Natural killer cell (primary cell): ENCODE data around the gene PDE4B. TPM values are rescaled to one million over a fixed set of nuclear protein-coding genes. Genes with fewer than 3 reads are reported as not detected.

ENCODE experiments used
- ATAC-seq, 3 donors: fragments of 150-1000 bp in 2 of 3; fragments of 200-7000 bp in 1 of 3; cut with Tn5 transposase; 1 replicate in 1 of 3; 2 replicates in 2 of 3; pipeline ENCODE4 v1.10.0; 2021; ENCODE audit warnings: mild to moderate bottlenecking in 2 of 3, moderate library complexity in 2 of 3
- DNase-seq, 2 donors: peaks; one replicate each; pipeline versions ENCODE4 v3.0.0 to v3.0.0-alpha.2; 2013 to 2021; ENCODE audit warnings: mixed read lengths in 1 of 2
- H3K27ac ChIP-seq: one replicate; pipeline ENCODE4 v1.5.1; 2013; ENCODE audit warnings: mild to moderate bottlenecking, low read length
- H3K27me3 ChIP-seq: one replicate; pipeline ENCODE4 v1.6.1; 2013; ENCODE audit warnings: low read length; ENCODE audit not compliant: control insufficient read depth, insufficient read depth
- H3K36me3 ChIP-seq: one replicate; pipeline ENCODE4 v1.6.1; 2013; ENCODE audit warnings: low read length; ENCODE audit not compliant: control insufficient read depth, insufficient read depth
- H3K4me1 ChIP-seq: one replicate; pipeline ENCODE4 v1.6.1; 2013; ENCODE audit warnings: low read length; ENCODE audit not compliant: control insufficient read depth, insufficient read depth
- H3K4me3 ChIP-seq: one replicate; pipeline ENCODE4 v1.5.1; 2013; ENCODE audit warnings: low read length
- H3K9me3 ChIP-seq: one replicate; pipeline ENCODE4 v1.6.1; 2013; ENCODE audit warnings: low read length; ENCODE audit not compliant: control insufficient read depth, insufficient read depth
- H3K27ac Mint-ChIP-seq, 2 donors: one replicate each; pipeline ENCODE4 v1.8.0; 2022; ENCODE audit warnings: mild to moderate bottlenecking in 2 of 2, mixed read lengths in 2 of 2, moderate library complexity in 1 of 2
- H3K27me3 Mint-ChIP-seq, 2 donors: one replicate each; pipeline ENCODE4 v1.8.0; 2022; ENCODE audit warnings: low read depth in 2 of 2, mixed read lengths in 2 of 2
- H3K36me3 Mint-ChIP-seq: one replicate; pipeline ENCODE4 v1.8.0; 2022; ENCODE audit warnings: mixed read lengths
- H3K4me1 Mint-ChIP-seq, 2 donors: one replicate each; pipeline ENCODE4 v1.8.0; 2022; ENCODE audit warnings: mixed read lengths in 2 of 2
- H3K4me3 Mint-ChIP-seq: one replicate; pipeline ENCODE4 v1.8.0; 2022; ENCODE audit warnings: mild to moderate bottlenecking, moderate library complexity, mixed read lengths
- H3K9me3 Mint-ChIP-seq, 2 donors: one replicate each; pipeline ENCODE4 v1.8.0; 2022; ENCODE audit warnings: mixed read lengths in 2 of 2
- WGBS: methylation state at CpG from one replicate; pipeline ENCODE4 v1.1.7; 2013; ENCODE audit warnings: missing lambda C conversion rate; ENCODE audit not compliant: insufficient coverage; 5-methylcytosine and 5-hydroxymethylcytosine counted together
- intact Hi-C: fragments of 100-400 bp; cut with micrococcal nuclease; formaldehyde crosslinking; loops from one replicate; pipeline ENCODE4 v1.14.2; 2022
- total RNA-seq, 4 donors: library from RNA; stranded (reverse); fragments of 120-200 nt in 1 of 4; gene quantifications; one replicate each; pipeline versions ENCODE4 v1.2.3 to v1.2.4, GENCODE V29; 2013 to 2022
- TF ChIP-seq, protein P1 (sequence below): fragments of 200-600 bp; IDR thresholded peaks from one replicate; pipeline ENCODE4 v1.8.0; 2022; ENCODE audit warnings: antibody characterized with exemption

Gene PDE4B
- total RNA-seq, 3 donors from 2014 or later (not counting 1 experiment from before 2014, with no cell fraction given) = 18.0 to 42.4 (median 25.5) TPM

DNA sequence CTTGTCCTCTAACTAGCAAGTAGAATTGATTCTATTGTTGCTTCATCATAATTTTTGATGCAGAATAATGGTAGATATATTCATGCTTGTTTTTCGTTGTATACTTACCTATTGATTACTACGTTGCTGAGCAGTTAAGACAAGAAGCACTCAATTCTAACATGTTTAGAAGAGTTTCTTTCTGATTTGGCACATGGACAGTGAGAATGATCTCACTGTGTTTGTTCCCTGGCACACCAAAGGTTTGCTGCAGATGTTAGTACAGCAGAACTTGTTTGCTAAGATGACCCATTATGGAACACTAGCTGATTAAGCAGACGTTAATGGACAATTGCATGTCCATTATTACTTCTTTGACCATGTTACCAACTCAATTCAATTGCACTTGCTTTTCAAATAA is 556.5 kb downstream of the PDE4B start:
- Mint-ChIP-seq H3K4me1 (peaks cover 39 to 58% of the 10 kb centered on the region in 2 donors), H3K36me3 (no peaks in the 10 kb centered on the region), H3K27ac (peak overlapping the region in 1 of 2 donors; percentile 86), H3K4me3 (no peak overlapping the region), H3K27me3 (no peaks in the 10 kb centered on the region), H3K9me3 (peaks cover 0 to 2% of the 10 kb centered on the region in 2 donors)
- 76% methylated on average over 3 of the region's 3 CpGs for WGBS
- ATAC-seq (no peak), DNase-seq (no peak)
- Histone ChIP-seq H3K36me3 (no peaks in the 10 kb centered on the region), H3K9me3 (no peaks in the 10 kb centered on the region), H3K27ac (peak overlapping the region; percentile 92), H3K4me1 (peaks cover 23% of the 10 kb centered on the region), H3K27me3 (no peaks in the 10 kb centered on the region), H3K4me3 (no peak overlapping the region)
- intact Hi-C loops = no loop called here
- TF ChIP-seq, protein P1, sequence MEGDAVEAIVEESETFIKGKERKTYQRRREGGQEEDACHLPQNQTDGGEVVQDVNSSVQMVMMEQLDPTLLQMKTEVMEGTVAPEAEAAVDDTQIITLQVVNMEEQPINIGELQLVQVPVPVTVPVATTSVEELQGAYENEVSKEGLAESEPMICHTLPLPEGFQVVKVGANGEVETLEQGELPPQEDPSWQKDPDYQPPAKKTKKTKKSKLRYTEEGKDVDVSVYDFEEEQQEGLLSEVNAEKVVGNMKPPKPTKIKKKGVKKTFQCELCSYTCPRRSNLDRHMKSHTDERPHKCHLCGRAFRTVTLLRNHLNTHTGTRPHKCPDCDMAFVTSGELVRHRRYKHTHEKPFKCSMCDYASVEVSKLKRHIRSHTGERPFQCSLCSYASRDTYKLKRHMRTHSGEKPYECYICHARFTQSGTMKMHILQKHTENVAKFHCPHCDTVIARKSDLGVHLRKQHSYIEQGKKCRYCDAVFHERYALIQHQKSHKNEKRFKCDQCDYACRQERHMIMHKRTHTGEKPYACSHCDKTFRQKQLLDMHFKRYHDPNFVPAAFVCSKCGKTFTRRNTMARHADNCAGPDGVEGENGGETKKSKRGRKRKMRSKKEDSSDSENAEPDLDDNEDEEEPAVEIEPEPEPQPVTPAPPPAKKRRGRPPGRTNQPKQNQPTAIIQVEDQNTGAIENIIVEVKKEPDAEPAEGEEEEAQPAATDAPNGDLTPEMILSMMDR = no peak

DNA sequence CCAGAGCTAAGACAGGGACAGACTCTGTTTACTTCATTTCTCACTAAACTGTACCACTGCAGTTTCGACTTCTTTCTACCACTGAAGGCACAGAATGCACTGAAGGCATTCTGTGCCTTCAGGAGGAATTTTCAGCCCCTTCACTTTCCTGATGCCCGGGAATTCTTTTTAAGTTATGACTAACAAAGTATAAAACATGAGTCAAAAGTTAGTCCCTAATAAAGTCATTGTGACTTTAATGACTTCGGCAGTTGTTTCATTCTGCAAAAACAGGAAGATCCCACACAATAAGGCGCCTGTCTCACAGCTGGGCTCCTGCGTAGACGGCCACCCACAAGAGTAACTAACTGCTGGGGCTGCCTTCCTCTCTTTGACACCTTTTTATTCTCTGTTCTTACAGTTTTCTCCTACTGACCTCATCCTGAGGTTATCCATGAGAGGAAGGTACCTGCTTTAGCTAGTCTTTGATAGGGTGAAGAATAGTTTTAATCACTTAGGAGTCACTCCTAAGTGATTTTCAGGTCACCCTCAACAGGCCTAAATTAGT is 557.4 kb downstream of the PDE4B start:
- 7% methylated on average over 6 of the region's 6 CpGs for WGBS
- intact Hi-C loops = loop anchor here (2.0 to 10.0 kb wide), 3 partner anchors 17 to 95 kb away; no protein-coding TSS in a partner anchor
- H3K9me3 ChIP-seq = no peaks in the 10 kb centered on the region
- peaks cover 0 to 2% of the 10 kb centered on the region in 2 donors for H3K9me3 Mint-ChIP-seq
- no peak overlapping the region for H3K4me3 ChIP-seq
- H3K36me3 ChIP-seq = no peaks in the 10 kb centered on the region
- peak overlapping the region; percentile 76 for H3K4me3 Mint-ChIP-seq
- peaks cover 39 to 56% of the 10 kb centered on the region in 2 donors for H3K4me1 Mint-ChIP-seq
- H3K27me3 ChIP-seq = no peaks in the 10 kb centered on the region
- no peaks in the 10 kb centered on the region for H3K27me3 Mint-ChIP-seq
- peak overlapping the region; percentile 92 for H3K27ac ChIP-seq
- DNase-seq (peak in 1 of 2 donors; percentile 84), ATAC-seq (peak; percentile 63 to 86 (median 82))
- TF ChIP-seq, protein P1 = no peak
- peak overlapping the region; percentile 86 for H3K27ac Mint-ChIP-seq
- peaks cover 23% of the 10 kb centered on the region for H3K4me1 ChIP-seq
- H3K36me3 Mint-ChIP-seq = no peaks in the 10 kb centered on the region

DNA sequence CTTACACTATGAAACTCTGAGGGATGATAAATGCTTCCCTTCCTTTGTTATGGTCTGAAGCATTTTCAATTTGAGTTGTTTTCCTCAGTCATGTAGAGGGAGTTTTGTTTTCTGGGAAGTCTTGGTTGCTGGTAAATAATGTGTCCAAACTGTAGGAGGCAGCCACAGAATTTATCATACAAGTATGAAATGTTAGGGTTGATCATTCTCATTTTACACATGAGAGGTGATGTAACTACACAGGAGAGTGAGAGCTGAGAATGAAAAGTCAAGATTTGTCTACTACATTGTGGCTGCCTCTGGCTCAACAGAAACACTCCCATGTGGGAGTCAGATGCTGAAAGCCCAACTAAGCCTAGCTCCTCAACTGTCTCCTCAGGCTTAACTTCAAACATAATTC is 558.8 kb downstream of the PDE4B start:
- H3K9me3 ChIP-seq = no peaks in the 10 kb centered on the region
- no peaks in the 10 kb centered on the region for H3K27me3 ChIP-seq
- TF ChIP-seq, protein P1 = no peak
- H3K27me3 Mint-ChIP-seq = no peaks in the 10 kb centered on the region
- H3K36me3 Mint-ChIP-seq = no peaks in the 10 kb centered on the region
- DNase-seq = no peak
- no peak overlapping the region for H3K4me3 ChIP-seq
- H3K4me1 ChIP-seq = peaks cover 19% of the 10 kb centered on the region
- peak; percentile 32 to 48 (median 36) for ATAC-seq
- no peaks in the 10 kb centered on the region for H3K36me3 ChIP-seq
- H3K27ac Mint-ChIP-seq = peak overlapping the region; percentile 77 to 86
- peaks cover 0 to 2% of the 10 kb centered on the region in 2 donors for H3K9me3 Mint-ChIP-seq
- peaks cover 39 to 48% of the 10 kb centered on the region in 2 donors for H3K4me1 Mint-ChIP-seq
- intact Hi-C loops = loop anchor here (2.0 to 10.0 kb wide), 3 partner anchors 19 to 93 kb away; no protein-coding TSS in a partner anchor
- peak overlapping the region; percentile 69 for H3K4me3 Mint-ChIP-seq
- H3K27ac ChIP-seq = peak overlapping the region; percentile 92
